Measurements from ENCODE around the gene LRP5.
"Not testable (repeated sequence)": the region's sequence is repeated elsewhere in the genome, so short reads cannot be mapped to it uniquely, and the experiment has no call there.

Gene LRP5

GRCh38 chr11:68329978-68330699 lies 17.7 kb downstream of the LRP5 start:
- no peak for DNase-seq

- DNase-seq, result no peak
These were observed 18.4 kb downstream of the LRP5 start for GRCh38 chr11:68330700-68331337.

- no peak for DNase-seq
These were observed 19.1 kb downstream of the LRP5 start for GRCh38 chr11:68331338-68331947.

- DNase-seq, result no peak
These were observed 19.8 kb downstream of the LRP5 start for GRCh38 chr11:68332186-68332585.

- DNase-seq, result no peak
These were observed 20.8 kb downstream of the LRP5 start for GRCh38 chr11:68333173-68333572.

GRCh38 chr11:68334923-68335322 lies 22.5 kb downstream of the LRP5 start:
- no peak for DNase-seq

- no peak for DNase-seq
These were observed 23.3 kb downstream of the LRP5 start for GRCh38 chr11:68335683-68336082.

GRCh38 chr11:68336716-68337115 lies 24.3 kb downstream of the LRP5 start:
- no peak for DNase-seq

- no peak for DNase-seq
These were observed 25.0 kb downstream of the LRP5 start for GRCh38 chr11:68337399-68337835.

GRCh38 chr11:68338051-68338780 lies 25.8 kb downstream of the LRP5 start:
- no peak for DNase-seq

- peak; percentile 38 for DNase-seq
These were observed 27.8 kb downstream of the LRP5 start for GRCh38 chr11:68340003-68340767.

- no peak for DNase-seq
These were observed 28.6 kb downstream of the LRP5 start for GRCh38 chr11:68340784-68341556.

GRCh38 chr11:68341557-68342458 lies 29.4 kb downstream of the LRP5 start:
- no peak for DNase-seq

- DNase-seq, result no peak
These were observed 30.2 kb downstream of the LRP5 start for GRCh38 chr11:68342459-68343158.

GRCh38 chr11:68343761-68344256 lies 31.4 kb downstream of the LRP5 start:
- DNase-seq, result no peak

GRCh38 chr11:68344821-68345220 lies 32.4 kb downstream of the LRP5 start:
- not testable (repeated sequence) for DNase-seq

- no peak for DNase-seq
These were observed 33.5 kb downstream of the LRP5 start for GRCh38 chr11:68345776-68346461.

- no peak for DNase-seq
These were observed 34.0 kb downstream of the LRP5 start for GRCh38 chr11:68346462-68346790.

- no peak for DNase-seq
These were observed 35.0 kb downstream of the LRP5 start for GRCh38 chr11:68347345-68347744.

Measured in activated CD4-positive, CD25-positive, alpha-beta regulatory T cell treated with anti-CD3 and anti-CD28 coated beads, Interleukin-2, amount 50 U/mL, for 72 hours (primary cell).